Neural cell (in vitro differentiated cells): Measurements from ENCODE around the gene BMP7. TPM values are rescaled to one million over a fixed set of nuclear protein-coding genes. Genes with fewer than 3 reads are reported as not detected.

Experiments
- H2AFZ ChIP-seq: fragments of 200-600, 300-800 bp; sonication (generic), shearing (Covaris generic); 2 replicates; pipeline ENCODE4 v1.6.0; 2014; ENCODE audit warnings: low read depth, mild to moderate bottlenecking, antibody characterized with exemption, low read length, moderate library complexity
- H3F3A ChIP-seq: fragments of 200-600 bp; shearing (Covaris generic); 2 replicates; pipeline ENCODE4 v1.6.1; 2016; ENCODE audit warnings: mild to moderate bottlenecking, moderate library complexity, mixed read lengths, antibody characterized with exemption, low read length; ENCODE audit not compliant: insufficient read depth, poor library complexity, severe bottlenecking
- H3K27ac ChIP-seq: fragments of 200-600, 300-800 bp; sonication (generic), shearing (Covaris generic); 2 replicates; pipeline ENCODE4 v1.5.1; 2014; ENCODE audit warnings: mild to moderate bottlenecking, low read length, moderate library complexity
- H3K27me3 ChIP-seq: fragments of 300-800, 200-600 bp; sonication (generic), shearing (Covaris generic); 2 replicates; pipeline ENCODE4 v1.6.0; 2014; ENCODE audit warnings: mild to moderate bottlenecking, low read depth, low read length, moderate library complexity; ENCODE audit not compliant: insufficient read depth
- H3K36me3 ChIP-seq: fragments of 300-800, 200-600 bp; sonication (generic), shearing (Covaris generic); 2 replicates; pipeline ENCODE4 v1.5.1; 2014; ENCODE audit warnings: mild to moderate bottlenecking, antibody characterized with exemption, low read length, moderate library complexity; ENCODE audit not compliant: insufficient read depth
- H3K4me2 ChIP-seq: fragments of 300-800, 200-600 bp; sonication (generic), shearing (Covaris generic); 2 replicates; pipeline ENCODE4 v1.6.0; 2014; ENCODE audit warnings: mild to moderate bottlenecking, low read length
- H3K4me3 ChIP-seq: fragments of 300-800, 200-600 bp; sonication (generic), shearing (Covaris generic); 2 replicates; pipeline ENCODE4 v1.5.1; 2014; ENCODE audit warnings: mild to moderate bottlenecking, low read length, moderate library complexity
- H3K79me2 ChIP-seq: fragments of 200-600 bp; shearing (Covaris generic); replicated peaks from 2 replicates; pipeline ENCODE4 v1.6.0; 2014; ENCODE audit warnings: mild to moderate bottlenecking, low read length, moderate library complexity; ENCODE audit not compliant: insufficient read depth
- H3K9ac ChIP-seq: fragments of 300-800, 200-600 bp; sonication (generic), shearing (Covaris generic); 2 replicates; pipeline ENCODE4 v1.6.1; 2016; ENCODE audit warnings: mild to moderate bottlenecking, low read length, mixed read lengths
- H3K9me2 ChIP-seq: fragments of 200-600 bp; shearing (Covaris generic); 2 replicates; pipeline ENCODE4 v1.6.1; 2016; ENCODE audit warnings: mild to moderate bottlenecking, low read length, mixed read lengths; ENCODE audit not compliant: insufficient read depth
- H3K9me3 ChIP-seq: fragments of 200-600, 300-800 bp; sonication (generic), shearing (Covaris generic); 2 replicates; pipeline ENCODE4 v1.6.1; 2016; ENCODE audit warnings: mild to moderate bottlenecking, mixed run types, low read length, moderate library complexity, mixed read lengths
- H4K20me1 ChIP-seq: fragments of 200-600 bp; shearing (Covaris generic); 2 replicates; pipeline ENCODE4 v1.6.1; 2016; ENCODE audit warnings: mild to moderate bottlenecking, mixed run types; ENCODE audit not compliant: insufficient read depth
- EP300 ChIP-seq: fragments of 450-650 bp; conservative IDR thresholded peaks from 2 replicates; pipeline ENCODE4 v1.6.1; 2014; ENCODE audit warnings: antibody characterized with exemption, mild to moderate bottlenecking, moderate library complexity; ENCODE audit not compliant: poor library complexity, severe bottlenecking
- EZH2 ChIP-seq: fragments of 200-600, 300-800 bp; shearing (Covaris generic), sonication (generic); IDR thresholded peaks from 2 replicates; pipeline ENCODE4 v1.6.1; 2014; ENCODE audit warnings: antibody characterized with exemption, low read length, borderline replicate concordance, mild to moderate bottlenecking; ENCODE audit not compliant: insufficient read depth, poor library complexity, severe bottlenecking
- MXI1 ChIP-seq: fragments of 450-650 bp; conservative IDR thresholded peaks from 2 replicates; pipeline ENCODE4 v1.6.1; 2014; ENCODE audit warnings: antibody characterized with exemption, mild to moderate bottlenecking; ENCODE audit not compliant: poor library complexity, severe bottlenecking
- POLR2AphosphoS5 ChIP-seq: IDR thresholded peaks from 2 replicates; pipeline ENCODE4 v1.6.1; 2012
- RAD21 ChIP-seq: fragments of 450-650 bp; conservative IDR thresholded peaks from 2 replicates; pipeline ENCODE4 v1.6.1; 2014; ENCODE audit warnings: antibody characterized with exemption, mild to moderate bottlenecking, moderate library complexity
- REST ChIP-seq: IDR thresholded peaks from 2 replicates; pipeline ENCODE4 v1.6.1; 2012; ENCODE audit warnings: borderline replicate concordance
- SMC3 ChIP-seq: fragments of 450-650 bp; conservative IDR thresholded peaks from 2 replicates; pipeline ENCODE4 v1.6.1; 2014; ENCODE audit warnings: antibody characterized with exemption, mild to moderate bottlenecking, moderate library complexity; ENCODE audit not compliant: poor library complexity
- TAF1 ChIP-seq: IDR thresholded peaks from 2 replicates; pipeline ENCODE4 v1.6.1; 2012; ENCODE audit warnings: low read depth
- polyA plus RNA-seq: library from polyadenylated mRNA; depleted of rRNA; stranded (reverse); fragments of >200 nt; gene quantifications from 2 replicates; pipeline ENCODE4 v1.2.3, GENCODE V29; 2014
- TF ChIP-seq, protein P1 (sequence below): fragments of 450-650 bp; IDR thresholded peaks from 2 replicates; pipeline ENCODE4 v1.5.1; 2014; ENCODE audit warnings: antibody characterized with exemption, mild to moderate bottlenecking, moderate library complexity; ENCODE audit not compliant: poor library complexity, severe bottlenecking

BMP7 gene
- polyA plus RNA-seq, 1 donor from 2014 or later = 3.6 TPM

DNA sequence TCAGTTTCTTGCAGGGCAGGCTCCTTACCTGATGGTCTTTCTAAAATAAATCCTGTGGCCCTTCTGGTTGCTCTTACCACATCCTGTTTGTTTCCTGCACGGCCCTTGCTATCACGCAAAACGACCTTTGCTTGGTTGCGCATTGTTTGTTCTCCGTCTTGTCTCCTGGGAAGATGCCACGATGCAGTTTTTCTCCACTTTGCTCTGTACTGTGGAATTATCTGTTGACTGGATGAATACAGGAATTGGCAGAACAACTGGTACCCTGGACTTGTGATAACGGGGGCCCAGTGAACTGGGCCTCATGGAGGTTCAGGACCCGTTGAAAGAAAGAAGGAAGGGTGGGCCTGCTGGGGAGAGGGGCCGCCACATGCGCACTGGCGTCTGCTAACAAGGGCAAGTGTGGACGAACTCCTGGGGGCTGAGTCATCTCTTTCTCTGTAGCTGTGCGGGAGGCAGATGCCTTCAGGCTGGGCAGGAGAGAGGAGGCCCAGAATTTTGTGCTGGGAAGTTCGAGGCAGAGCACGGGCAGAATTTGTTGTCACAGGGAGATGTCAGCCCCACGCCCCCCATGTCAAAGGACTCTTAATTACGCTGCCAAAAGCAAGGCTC lies 139.9 kb downstream of the BMP7 start:
- no peak overlapping the region for H2AFZ ChIP-seq

DNA sequence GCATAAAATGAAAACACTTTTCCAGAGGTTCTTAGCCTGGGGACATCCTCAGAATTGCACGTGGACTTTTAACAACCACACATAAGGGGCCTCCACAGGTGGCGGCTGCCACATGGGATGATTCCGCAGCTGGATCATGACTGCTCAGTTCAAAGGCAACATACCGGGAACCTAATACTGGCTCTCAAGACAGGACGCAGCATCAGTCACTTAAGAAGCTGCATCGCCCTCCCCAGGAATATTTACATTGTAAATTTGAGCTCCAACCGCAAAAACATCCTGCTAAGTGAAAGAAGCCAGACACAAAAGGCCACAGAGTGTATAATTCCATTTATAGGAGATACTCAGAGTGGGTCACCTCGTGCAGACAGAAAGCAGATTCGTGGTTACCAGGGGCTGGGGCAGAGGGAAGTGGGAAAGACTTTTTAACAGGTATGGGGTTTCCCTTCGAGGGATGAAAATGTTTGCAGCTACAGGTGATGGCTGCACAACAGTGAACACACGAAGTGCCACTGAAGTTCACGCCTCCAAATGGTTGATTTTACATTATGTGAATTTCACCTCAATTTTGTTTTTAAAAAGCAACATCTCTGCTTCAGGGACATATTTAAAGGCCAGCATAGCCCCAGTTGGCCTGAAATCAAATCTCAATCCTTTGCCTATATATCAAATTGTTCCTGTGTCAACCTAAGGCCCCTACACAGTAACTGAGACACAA lies 141.5 kb downstream of the BMP7 start:
- H3K9me2 ChIP-seq = no peaks in the 10 kb centered on the region
- no peak overlapping the region for H2AFZ ChIP-seq
- H3K4me2 ChIP-seq = no peak overlapping the region
- no peak overlapping the region for H3K4me3 ChIP-seq
- no peaks in the 10 kb centered on the region for H4K20me1 ChIP-seq
- no peak overlapping the region for H3K27ac ChIP-seq
- H3K79me2 ChIP-seq = no peaks in the 10 kb centered on the region
- no peaks in the 10 kb centered on the region for H3K36me3 ChIP-seq
- no peaks in the 10 kb centered on the region for H3K27me3 ChIP-seq
- H3F3A ChIP-seq = no peaks in the 10 kb centered on the region
- no peak overlapping the region for H3K9ac ChIP-seq
- H3K9me3 ChIP-seq = no peaks in the 10 kb centered on the region
- TF ChIP-seq EP300 = no peak
- TF ChIP-seq MXI1 = no peak
- TF ChIP-seq REST = no peak
- TF ChIP-seq RAD21 = no peak
- TF ChIP-seq POLR2AphosphoS5 = no peak
- no peak for TF ChIP-seq TAF1
- TF ChIP-seq, protein P1, sequence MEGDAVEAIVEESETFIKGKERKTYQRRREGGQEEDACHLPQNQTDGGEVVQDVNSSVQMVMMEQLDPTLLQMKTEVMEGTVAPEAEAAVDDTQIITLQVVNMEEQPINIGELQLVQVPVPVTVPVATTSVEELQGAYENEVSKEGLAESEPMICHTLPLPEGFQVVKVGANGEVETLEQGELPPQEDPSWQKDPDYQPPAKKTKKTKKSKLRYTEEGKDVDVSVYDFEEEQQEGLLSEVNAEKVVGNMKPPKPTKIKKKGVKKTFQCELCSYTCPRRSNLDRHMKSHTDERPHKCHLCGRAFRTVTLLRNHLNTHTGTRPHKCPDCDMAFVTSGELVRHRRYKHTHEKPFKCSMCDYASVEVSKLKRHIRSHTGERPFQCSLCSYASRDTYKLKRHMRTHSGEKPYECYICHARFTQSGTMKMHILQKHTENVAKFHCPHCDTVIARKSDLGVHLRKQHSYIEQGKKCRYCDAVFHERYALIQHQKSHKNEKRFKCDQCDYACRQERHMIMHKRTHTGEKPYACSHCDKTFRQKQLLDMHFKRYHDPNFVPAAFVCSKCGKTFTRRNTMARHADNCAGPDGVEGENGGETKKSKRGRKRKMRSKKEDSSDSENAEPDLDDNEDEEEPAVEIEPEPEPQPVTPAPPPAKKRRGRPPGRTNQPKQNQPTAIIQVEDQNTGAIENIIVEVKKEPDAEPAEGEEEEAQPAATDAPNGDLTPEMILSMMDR = no peak

More for the DNA sequence above, 139.9 kb downstream of the BMP7 start:
- no peaks in the 10 kb centered on the region for H4K20me1 ChIP-seq
- no peak overlapping the region for H3K4me2 ChIP-seq
- H3K4me3 ChIP-seq = no peak overlapping the region
- H3F3A ChIP-seq = no peaks in the 10 kb centered on the region
- no peaks in the 10 kb centered on the region for H3K79me2 ChIP-seq
- no peaks in the 10 kb centered on the region for H3K36me3 ChIP-seq
- TF ChIP-seq POLR2AphosphoS5 (no peak), MXI1 (no peak), EP300 (no peak), EZH2 (no peak), SMC3 (no peak), TAF1 (no peak), REST (no peak), RAD21 (no peak)
- TF ChIP-seq, protein P1 = no peak
- no peaks in the 10 kb centered on the region for H3K9me3 ChIP-seq
- no peak overlapping the region for H3K27ac ChIP-seq
- H3K27me3 ChIP-seq = no peaks in the 10 kb centered on the region
- H3K9ac ChIP-seq = no peak overlapping the region
- H3K9me2 ChIP-seq = no peaks in the 10 kb centered on the region
